Mesenteric fat pad (tissue), 1 donor: ENCODE data around the gene DSP. TPM values are rescaled to one million over a fixed set of nuclear protein-coding genes. Genes with fewer than 3 reads are reported as not detected.

Experiments
- DNase-seq: peaks from one replicate; pipeline ENCODE4 v3.0.0-alpha.2; 2020; ENCODE audit warnings: low spot score
- total RNA-seq: library from RNA; stranded (reverse); fragmentation: NEBNext Ultra II Directional; extraction: Animal tissue kit (Norgen Biotek cat#: 25700); gene quantifications from one replicate; pipeline ENCODE4 v1.2.1, GENCODE V29; 2021
- donor health status: DM: yes; HTN: yes; CAD: no.

Gene DSP
- total RNA-seq, 1 donor from 2014 or later = 4.0 TPM

DNA sequence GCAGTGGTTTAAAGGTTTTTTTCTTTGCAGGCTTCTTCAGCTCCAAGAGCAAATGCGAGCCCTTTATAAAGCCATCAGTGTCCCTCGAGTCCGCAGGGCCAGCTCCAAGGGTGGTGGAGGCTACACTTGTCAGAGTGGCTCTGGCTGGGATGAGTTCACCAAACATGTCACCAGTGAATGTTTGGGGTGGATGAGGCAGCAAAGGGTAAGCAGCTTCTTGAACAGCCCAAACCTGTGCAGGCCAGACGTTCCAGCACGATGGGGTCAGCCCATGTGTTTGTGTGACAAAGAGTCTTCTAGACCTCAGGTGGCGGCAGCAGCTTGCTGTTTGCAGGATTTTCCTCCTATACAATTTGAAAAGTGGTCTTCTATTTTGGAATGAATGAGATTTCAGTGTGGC, 17.7 kb downstream of the DSP start:
- DNase-seq = no peak

DNA sequence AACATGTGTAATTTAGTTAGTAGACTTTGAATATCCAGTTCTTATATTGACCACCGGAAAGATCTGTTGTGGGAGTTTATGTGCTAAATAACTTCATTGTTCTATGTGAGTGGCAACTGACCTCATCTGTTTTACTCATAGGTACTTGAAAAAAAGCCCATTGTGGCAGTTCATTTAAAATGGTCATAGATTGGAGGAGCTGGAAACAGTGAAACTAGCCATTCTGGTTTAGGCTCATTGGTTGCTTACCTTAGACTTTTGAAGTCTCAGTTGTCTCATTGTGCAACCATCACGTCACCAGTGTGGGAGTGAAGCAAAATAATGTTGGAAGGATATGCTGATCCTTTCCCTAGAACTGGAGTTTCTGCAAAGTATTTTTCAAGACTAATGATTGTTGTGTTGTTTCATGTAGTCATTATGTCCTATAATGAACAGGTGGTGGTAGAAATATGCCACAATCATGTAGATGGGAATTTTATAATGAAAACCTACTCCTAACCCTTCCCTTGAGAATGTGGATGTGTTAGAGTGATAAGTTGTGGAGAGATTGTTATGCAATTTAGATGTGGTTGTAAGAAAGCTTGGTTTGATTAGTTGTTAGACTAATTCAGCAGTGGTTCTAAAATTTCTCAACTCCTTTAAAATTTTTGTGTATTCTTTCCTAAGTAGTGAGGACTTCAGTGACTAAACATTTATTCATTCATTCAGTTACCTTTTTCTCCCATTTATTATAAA, 18.3 kb downstream of the DSP start:
- DNase-seq = no peak

DNA sequence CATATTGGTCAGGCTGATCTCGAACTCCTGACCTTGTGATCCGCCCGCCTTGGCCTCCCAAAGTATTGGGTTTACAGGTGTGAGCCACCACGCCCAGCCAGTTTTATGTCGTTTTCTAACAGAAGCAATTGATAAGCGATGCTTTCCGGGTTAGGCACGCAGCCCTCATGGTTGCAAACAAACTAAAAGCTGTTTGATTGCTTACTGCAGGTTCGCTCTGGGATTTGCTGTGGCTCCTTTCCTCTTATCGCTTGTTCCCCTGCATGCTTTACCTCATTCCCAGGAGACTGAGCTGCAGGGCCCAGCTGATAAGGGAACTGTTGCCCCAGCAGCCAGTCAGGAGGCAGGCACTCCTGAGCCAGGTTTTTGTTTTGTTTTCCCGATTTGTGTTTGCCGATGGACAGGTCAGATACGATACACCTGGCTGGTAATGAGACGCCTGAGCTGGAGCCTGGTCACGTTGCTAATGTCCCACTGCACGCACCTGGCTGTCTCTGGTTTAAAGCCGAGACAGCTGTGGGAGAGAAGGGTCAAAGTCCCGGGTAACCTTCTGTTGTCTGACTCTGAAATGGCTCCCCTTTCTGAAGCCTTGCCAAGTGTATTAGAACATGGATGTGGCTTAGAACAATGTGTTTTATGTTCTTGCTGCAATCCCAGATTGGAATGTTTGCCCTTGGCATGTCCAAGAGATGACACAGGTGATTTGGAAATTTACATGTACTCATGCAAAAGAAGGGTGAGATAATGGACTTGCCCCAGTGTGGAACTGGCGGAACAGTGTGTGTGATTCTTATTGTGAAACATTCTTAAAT, 19.9 kb downstream of the DSP start:
- DNase-seq = no peak

DNA sequence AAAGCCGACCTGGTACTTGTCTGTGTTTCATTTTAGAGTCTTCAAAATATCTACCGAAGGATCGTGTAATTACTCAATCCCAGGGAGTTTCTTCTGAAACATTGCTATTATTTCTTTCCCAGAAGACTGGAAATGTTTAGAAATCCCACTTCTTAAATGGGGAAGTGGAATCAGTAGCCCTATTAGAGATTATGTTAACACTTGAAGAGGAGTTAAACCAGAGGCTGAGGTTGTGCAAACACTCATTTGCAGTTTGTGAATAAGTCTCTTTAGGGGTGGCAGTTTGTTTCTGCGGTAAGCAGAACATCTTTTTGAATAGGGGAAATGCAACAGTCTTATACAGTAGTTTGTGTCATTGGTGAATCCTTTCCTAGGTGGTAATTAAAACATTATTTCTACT, 21.3 kb downstream of the DSP start:
- DNase-seq = no peak

DNA sequence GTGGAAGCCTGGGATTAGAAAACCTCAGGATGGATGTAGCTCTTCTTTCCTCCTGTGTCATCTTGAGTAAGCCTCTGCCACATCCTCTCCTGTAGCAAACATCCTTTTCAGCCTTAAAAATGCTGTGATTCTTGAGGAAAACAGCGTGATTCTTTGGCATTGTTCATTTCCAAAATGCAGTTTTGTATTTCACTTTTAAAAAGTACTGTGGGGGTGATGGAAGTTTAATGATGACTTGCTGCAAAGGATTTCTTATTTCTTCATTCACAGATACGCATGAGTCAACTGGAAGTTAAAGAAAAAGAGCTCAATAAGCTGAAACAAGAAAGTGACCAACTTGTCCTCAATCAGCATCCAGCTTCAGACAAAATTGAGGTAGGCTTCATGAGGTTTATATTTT, 24.6 kb downstream of the DSP start:
- DNase-seq = no peak

DNA sequence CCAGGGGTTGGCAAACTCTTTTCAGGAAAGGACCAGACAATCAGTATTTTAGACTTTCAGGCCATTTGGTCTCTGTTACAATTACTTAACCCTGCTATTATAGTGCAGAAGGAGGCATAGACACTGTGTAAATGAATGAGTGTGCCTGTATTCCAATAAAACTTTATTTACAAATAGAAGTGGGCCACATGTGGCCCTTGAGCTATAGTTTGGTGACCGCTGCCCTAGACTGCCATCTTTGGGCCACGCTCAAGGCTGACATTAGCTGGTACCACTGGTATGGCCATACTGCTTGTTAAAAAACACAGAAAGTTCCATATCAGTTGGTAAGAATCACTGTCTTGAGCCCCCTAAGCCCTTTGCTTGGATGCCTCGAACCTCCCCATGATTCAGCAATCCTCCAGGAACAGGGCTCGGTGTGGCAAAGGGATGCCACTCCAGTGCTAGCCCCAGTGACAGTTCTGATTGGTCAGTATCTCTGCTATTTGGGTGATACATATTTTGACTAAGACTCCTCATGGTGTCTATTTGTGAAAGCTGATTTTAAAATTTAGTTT, 25.2 kb downstream of the DSP start:
- no peak for DNase-seq

DNA sequence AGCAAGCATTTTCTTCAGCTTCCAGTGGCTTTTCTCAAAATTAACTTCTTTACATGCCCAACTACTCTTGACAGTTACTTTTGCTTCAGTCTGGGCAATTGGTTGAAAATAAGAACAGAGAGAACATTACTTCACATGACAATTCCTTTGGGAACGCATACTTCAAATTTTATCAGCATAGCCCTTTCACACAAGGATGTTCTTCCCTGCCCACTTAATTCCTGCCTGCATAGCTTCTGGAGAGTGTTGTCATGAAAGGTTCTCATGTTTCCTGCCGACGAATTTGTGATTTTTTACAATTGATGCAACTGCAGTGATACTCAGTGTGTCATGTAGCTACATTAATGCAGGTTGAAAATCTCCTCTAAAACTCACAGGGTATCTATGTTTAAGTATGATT, 26.6 kb downstream of the DSP start:
- DNase-seq = no peak

DNA sequence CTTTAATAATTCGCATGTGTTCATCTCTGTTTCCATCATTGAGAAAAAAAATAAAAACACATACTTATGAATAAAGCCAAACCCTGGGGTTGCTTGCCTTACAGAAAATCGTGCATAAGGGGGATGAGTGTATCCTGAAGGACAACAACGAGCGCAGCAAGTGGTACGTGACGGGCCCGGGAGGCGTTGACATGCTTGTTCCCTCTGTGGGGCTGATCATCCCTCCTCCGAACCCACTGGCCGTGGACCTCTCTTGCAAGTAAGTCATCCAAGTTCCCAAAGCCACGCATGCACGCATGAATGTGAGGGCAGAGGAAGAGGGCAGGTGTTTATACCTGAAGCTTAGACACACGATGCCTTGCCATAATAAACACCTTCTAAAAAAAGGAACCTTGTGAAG, 27.6 kb downstream of the DSP start:
- DNase-seq = no peak

DNA sequence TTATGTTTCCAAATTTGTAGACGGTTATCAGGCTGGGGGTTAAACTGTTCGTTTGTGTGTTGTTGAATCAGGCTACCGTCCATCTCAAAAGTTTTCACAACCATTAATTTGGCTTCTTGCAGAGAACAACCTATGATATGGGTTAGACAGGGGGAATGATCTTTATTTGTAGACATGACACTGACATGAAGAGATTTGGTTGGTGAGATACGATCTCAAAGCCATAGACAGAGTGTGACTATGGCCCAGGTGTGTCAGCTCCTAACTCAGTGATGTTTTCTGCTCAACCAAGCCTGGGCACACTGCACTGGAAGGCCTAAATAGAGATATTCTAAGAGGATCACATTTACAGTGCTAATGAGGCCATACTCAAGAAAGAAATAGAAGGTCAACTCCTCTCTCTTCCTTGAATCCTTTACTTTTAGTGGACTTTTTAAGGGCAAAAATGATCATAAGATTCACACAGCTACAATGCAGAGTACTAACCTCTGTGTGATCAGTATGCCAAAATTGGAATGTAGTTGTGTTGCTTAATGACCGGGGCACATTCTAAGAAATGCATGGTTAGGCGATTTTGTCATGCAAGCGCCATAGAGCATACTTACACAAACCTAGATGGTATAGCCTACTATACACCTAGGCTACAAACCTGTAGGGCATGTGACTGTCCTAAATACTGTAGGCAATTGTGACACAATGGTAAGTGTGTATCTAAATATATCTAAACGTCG, 30.9 kb downstream of the DSP start:
- DNase-seq = no peak

DNA sequence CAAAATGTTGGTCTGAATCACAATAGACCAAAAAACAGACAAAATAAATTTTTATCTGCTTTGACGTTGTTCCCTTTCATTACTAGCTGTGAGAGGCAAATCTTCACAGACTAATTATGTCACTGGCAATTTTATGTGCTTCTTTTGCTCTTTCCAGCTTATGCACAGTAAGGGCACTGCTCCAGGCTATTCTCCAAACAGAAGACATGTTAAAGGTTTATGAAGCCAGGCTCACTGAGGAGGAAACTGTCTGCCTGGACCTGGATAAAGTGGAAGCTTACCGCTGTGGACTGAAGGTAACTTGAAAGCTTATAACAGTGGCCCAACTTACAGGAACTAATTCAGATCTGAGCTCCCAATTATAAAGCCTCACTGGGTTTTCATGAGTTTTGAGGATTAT, 33.0 kb downstream of the DSP start:
- DNase-seq = no peak

DNA sequence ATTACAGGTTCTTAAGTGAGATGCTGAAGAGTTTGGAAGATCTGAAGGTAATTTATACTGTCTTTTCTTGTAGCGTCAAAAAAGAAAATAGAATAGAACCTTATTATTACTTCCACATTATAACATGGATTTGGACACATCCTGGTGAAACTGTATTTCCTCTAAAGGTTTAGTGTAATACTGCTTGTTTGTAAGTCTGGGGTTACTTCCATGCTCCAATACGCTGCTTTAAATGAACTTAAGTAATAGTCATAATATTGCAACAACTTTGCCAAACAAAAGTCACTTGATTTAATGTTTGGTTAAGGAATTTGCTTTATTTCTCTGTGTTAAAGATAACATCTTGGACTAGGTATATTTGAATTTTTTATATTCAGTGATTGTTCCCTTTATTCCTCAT, 37.0 kb downstream of the DSP start:
- DNase-seq = no peak

DNA sequence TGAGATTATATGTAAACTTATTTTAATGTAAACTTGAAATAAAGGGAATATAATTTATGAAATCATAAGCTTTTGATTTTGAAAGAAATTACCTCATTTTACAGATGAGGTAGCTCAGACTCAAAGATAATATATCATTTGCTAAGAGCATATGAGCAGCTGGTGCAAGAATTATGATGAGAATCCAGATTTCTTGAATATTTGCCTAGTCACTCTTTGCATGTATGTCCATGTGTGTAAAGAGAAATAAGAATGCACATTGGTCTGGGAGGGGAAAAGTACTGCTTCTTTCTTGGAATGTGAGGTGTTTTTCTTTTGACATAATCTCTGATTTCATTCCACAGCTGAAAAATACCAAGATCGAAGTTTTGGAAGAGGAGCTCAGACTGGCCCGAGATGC, 37.5 kb downstream of the DSP start:
- DNase-seq = no peak

DNA sequence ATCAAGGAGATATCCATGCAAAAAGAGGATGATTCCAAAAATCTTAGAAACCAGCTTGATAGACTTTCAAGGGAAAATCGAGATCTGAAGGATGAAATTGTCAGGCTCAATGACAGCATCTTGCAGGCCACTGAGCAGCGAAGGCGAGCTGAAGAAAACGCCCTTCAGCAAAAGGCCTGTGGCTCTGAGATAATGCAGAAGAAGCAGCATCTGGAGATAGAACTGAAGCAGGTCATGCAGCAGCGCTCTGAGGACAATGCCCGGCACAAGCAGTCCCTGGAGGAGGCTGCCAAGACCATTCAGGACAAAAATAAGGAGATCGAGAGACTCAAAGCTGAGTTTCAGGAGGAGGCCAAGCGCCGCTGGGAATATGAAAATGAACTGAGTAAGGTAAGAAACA, 38.4 kb downstream of the DSP start:
- DNase-seq = no peak

DNA sequence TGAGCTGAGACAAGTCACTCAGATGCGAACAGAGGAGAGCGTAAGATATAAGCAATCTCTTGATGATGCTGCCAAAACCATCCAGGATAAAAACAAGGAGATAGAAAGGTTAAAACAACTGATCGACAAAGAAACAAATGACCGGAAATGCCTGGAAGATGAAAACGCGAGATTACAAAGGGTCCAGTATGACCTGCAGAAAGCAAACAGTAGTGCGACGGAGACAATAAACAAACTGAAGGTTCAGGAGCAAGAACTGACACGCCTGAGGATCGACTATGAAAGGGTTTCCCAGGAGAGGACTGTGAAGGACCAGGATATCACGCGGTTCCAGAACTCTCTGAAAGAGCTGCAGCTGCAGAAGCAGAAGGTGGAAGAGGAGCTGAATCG, 39.1 kb downstream of the DSP start:
- DNase-seq = no peak

DNA sequence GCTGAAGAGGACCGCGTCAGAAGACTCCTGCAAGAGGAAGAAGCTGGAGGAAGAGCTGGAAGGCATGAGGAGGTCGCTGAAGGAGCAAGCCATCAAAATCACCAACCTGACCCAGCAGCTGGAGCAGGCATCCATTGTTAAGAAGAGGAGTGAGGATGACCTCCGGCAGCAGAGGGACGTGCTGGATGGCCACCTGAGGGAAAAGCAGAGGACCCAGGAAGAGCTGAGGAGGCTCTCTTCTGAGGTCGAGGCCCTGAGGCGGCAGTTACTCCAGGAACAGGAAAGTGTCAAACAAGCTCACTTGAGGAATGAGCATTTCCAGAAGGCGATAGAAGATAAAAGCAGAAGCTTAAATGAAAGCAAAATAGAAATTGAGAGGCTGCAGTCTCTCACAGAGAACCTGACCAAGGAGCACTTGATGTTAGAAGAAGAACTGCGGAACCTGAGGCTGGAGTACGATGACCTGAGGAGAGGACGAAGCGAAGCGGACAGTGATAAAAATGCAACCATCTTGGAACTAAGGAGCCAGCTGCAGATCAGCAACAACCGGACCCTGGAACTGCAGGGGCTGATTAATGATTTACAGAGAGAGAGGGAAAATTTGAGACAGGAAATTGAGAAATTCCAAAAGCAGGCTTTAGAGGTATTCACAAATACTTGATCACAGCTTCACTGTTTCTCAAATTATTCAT, 39.6 kb downstream of the DSP start:
- DNase-seq = no peak

DNA sequence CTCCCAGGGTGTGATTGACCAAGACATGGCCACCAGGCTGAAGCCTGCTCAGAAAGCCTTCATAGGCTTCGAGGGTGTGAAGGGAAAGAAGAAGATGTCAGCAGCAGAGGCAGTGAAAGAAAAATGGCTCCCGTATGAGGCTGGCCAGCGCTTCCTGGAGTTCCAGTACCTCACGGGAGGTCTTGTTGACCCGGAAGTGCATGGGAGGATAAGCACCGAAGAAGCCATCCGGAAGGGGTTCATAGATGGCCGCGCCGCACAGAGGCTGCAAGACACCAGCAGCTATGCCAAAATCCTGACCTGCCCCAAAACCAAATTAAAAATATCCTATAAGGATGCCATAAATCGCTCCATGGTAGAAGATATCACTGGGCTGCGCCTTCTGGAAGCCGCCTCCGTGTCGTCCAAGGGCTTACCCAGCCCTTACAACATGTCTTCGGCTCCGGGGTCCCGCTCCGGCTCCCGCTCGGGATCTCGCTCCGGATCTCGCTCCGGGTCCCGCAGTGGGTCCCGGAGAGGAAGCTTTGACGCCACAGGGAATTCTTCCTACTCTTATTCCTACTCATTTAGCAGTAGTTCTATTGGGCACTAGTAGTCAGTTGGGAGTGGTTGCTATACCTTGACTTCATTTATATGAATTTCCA, 43.9 kb downstream of the DSP start:
- no peak for DNase-seq

DNA sequence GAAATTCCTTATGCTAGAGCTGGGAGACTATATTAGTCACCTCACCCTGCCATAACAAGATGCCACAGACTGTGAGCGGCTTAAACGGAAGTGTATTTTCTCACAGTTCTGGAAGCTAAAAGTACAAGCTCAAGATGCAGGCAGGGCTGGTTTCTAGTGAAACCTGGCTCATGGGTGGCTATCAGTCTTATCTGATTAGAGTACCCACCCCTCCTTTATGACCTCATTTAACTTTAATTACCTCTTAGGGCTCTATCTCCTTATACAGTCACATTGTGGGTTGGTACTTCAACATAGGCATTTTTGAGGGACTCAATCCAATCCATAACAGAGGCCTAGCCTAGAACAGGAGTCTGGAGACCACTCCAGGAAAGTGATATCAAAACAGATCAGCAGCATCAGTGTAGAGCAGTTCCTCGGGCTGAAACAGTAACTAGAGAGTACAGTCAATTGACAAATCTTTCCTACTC, 46.2 kb downstream of the DSP start:
- DNase-seq = no peak

DNA sequence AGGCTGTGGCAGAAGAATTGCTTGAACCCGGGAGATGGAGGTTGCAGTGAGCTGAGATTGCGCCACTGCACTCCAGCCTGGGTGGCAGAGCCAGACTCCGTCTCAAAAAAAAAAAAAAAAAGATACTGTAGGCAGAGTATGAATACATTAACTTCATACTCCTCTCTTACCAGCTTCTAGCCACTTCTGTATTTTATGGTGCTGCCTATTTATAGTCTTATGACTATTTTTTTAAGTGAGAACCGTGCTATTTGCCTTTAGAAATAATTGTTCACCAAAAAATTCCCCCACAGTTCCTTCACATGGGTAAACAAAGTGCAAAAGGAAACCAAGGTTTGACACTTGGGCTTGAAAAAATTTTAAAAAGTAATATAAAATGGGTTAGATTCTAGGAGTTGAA, 47.0 kb downstream of the DSP start:
- no peak for DNase-seq

DNA sequence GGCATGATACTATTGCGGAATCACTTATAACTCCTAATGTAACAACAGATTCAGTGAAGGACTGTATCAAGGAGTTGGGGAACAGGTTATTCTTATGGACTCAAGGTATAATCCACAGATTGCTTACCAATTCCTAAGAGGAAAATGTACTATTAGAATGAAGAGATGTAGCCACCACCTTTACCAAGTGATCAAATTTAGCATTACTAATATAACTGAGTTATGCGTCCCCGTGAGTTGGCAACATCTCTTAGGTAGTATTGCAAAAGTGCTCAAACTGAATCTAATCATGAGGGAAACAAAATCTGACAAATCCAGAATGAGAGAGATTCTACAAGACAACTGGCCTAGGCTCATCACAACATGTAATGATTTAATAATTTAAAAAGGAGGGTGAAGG, 47.8 kb downstream of the DSP start:
- DNase-seq = no peak
